T-helper 1 cell treated with Interleukin-12 subunit alpha and Interleukin-12 subunit beta and Interleukin-4 antibody, amounts not matched to agents 30 ng/mL and 1 ng/mL, for 36 hours (primary cell): ENCODE data around the gene IRAK3. TPM values are rescaled to one million over a fixed set of nuclear protein-coding genes. Genes with fewer than 3 reads are reported as not detected.

Experiments used
- intact Hi-C: fragments of 100-400 bp; cut with micrococcal nuclease; formaldehyde crosslinking; loops from one replicate; pipeline ENCODE4 v1.15.1; 2024
- total RNA-seq: library from RNA; stranded (reverse); gene quantifications from 2 replicates; pipeline ENCODE4 v1.2.3, GENCODE V29; 2022

IRAK3 gene
- total RNA-seq, 1 donor from 2014 or later, result 4.8 TPM

- intact Hi-C loops, result loop anchor here (1.0 kb wide), 1 partner anchor 9 kb away; no protein-coding TSS in a partner anchor
Measured at GRCh38 chr12:66297080-66297479, 108.1 kb downstream of the IRAK3 start.

- intact Hi-C loops, result loop anchor here (1.0 kb wide), 1 partner anchor 10 kb away; no protein-coding TSS in a partner anchor
Measured at GRCh38 chr12:66297923-66298322, 108.9 kb downstream of the IRAK3 start.

- intact Hi-C loops, result loop anchor here (1.0 to 10.0 kb wide), 15 partner anchors 12 to 1895 kb away; partner anchors contain the start of genes GNS, IRAK3, LEMD3 and LLPH
Measured at GRCh38 chr12:66301944-66302826, 113.2 kb downstream of the IRAK3 start, which contains the start of gene HELB. Gene HELB, plus strand, starts transcription at chr12:66302493. Its CDS starts 111 bp downstream, at chr12:66302604.

- intact Hi-C loops, result loop anchor here (1.0 to 10.0 kb wide), 15 partner anchors 12 to 1895 kb away; partner anchors contain the start of genes GNS, IRAK3, LEMD3 and LLPH
Measured at GRCh38 chr12:66302827-66303169, 113.8 kb downstream of the IRAK3 start.

- intact Hi-C loops, result loop anchor here (2.0 to 10.0 kb wide), 8 partner anchors 67 to 1896 kb away; partner anchors contain the start of genes IRAK3, LEMD3, RASSF3 and TBK1
Measured at GRCh38 chr12:66303316-66303804, 114.3 kb downstream of the IRAK3 start.

Other genes with a start within 250 kb of the IRAK3 start
- 30.7 and 31.2 TPM in 2 replicates for gene LLPH, start 58.5 kb upstream of the IRAK3 start, total RNA-seq
- gene TMBIM4, start 19.2 kb upstream of the IRAK3 start, total RNA-seq, result 80.9 and 87.3 TPM in 2 replicates
- 58.0 and 59.5 TPM in 2 replicates for gene HELB, start 113.3 kb downstream of the IRAK3 start, total RNA-seq